NOMO-1 treated with DMSO at 0.1 percent for 48 hours (cell line): Measurements from ENCODE around the gene C10orf120.
A peak's percentile ranks its signal among the peaks of the same experiment; 100 is the strongest.

ENCODE experiments used
- DNase-seq: peaks from one replicate; lab custom pipeline; 2025; ENCODE audit not compliant: unreplicated experiment; lab: John Stamatoyannopoulos, UW

The C10orf120 gene

GRCh38 chr10:122703483-122704448, 4.1 kb upstream of the C10orf120 start:
- DNase-seq, result peak; percentile 33

- no peak for DNase-seq
These were observed 2.6 kb upstream of the C10orf120 start for GRCh38 chr10:122702275-122702674.

GRCh38 chr10:122701652-122702051, 2.0 kb upstream of the C10orf120 start:
- DNase-seq, result no peak

- DNase-seq, result no peak
These were observed 3.0 kb downstream of the C10orf120 start for GRCh38 chr10:122696687-122697086.

GRCh38 chr10:122692744-122693143, 6.9 kb downstream of the C10orf120 start:
- no peak for DNase-seq

- no peak for DNase-seq
These were observed 10.4 kb downstream of the C10orf120 start for GRCh38 chr10:122689146-122689820.

- no peak for DNase-seq
These were observed 11.2 kb downstream of the C10orf120 start for GRCh38 chr10:122688293-122688989.

GRCh38 chr10:122682522-122682921, 17.1 kb downstream of the C10orf120 start:
- no peak for DNase-seq

GRCh38 chr10:122678266-122678665, 21.4 kb downstream of the C10orf120 start:
- no peak for DNase-seq

- DNase-seq, result no peak
These were observed 24.4 kb downstream of the C10orf120 start for GRCh38 chr10:122675278-122675677.

GRCh38 chr10:122674781-122675180, 24.9 kb downstream of the C10orf120 start:
- no peak for DNase-seq

- no peak for DNase-seq
These were observed 25.9 kb downstream of the C10orf120 start for GRCh38 chr10:122673731-122674130.

GRCh38 chr10:122673269-122673668, 26.4 kb downstream of the C10orf120 start:
- DNase-seq, result no peak

- no peak for DNase-seq
These were observed 27.0 kb downstream of the C10orf120 start for GRCh38 chr10:122672655-122673054.

- DNase-seq, result no peak
These were observed 28.3 kb downstream of the C10orf120 start for GRCh38 chr10:122671355-122671754.

- no peak for DNase-seq
These were observed 29.8 kb downstream of the C10orf120 start for GRCh38 chr10:122669842-122670241.

- no peak for DNase-seq
These were observed 30.6 kb downstream of the C10orf120 start for GRCh38 chr10:122669045-122669444.

- no peak for DNase-seq
These were observed 33.7 kb downstream of the C10orf120 start for GRCh38 chr10:122665946-122666345.

GRCh38 chr10:122665329-122665860, 34.3 kb downstream of the C10orf120 start:
- DNase-seq, result no peak

GRCh38 chr10:122664501-122664900, 35.1 kb downstream of the C10orf120 start:
- no peak for DNase-seq

GRCh38 chr10:122663516-122664130, 36.0 kb downstream of the C10orf120 start:
- no peak for DNase-seq
